Left ventricle myocardium inferior (tissue), 1 donor: ENCODE data around the gene FBXL7. TPM values are rescaled to one million over a fixed set of nuclear protein-coding genes. Genes with fewer than 3 reads are reported as not detected.

ENCODE experiments used
- DNase-seq: peaks from one replicate; pipeline ENCODE4 v3.0.0-alpha.2; 2020
- H3K27ac ChIP-seq: fragments of 200-600 bp; replicated peaks from 2 replicates; pipeline ENCODE4 v1.8.0; 2021
- H3K27me3 ChIP-seq: fragments of 200-600 bp; 2 replicates; pipeline ENCODE4 v1.8.0; 2021; ENCODE audit warnings: low read depth
- H3K36me3 ChIP-seq: fragments of 200-600 bp; 2 replicates; pipeline ENCODE4 v1.8.0; 2021
- H3K4me1 ChIP-seq: fragments of 200-600 bp; 2 replicates; pipeline ENCODE4 v1.8.0; 2021
- H3K4me3 ChIP-seq: fragments of 200-600 bp; 2 replicates; pipeline ENCODE4 v1.8.0; 2021; ENCODE audit warnings: mild to moderate bottlenecking, moderate library complexity
- H3K9me3 ChIP-seq: fragments of 200-600 bp; replicated peaks from 2 replicates; pipeline ENCODE4 v1.8.0; 2021
- intact Hi-C: fragments of 100-400 bp; cut with micrococcal nuclease; formaldehyde crosslinking; loops from one replicate; pipeline ENCODE4 v1.11.0; 2022
- total RNA-seq: library from RNA; stranded (reverse); fragmentation: NEBNext Ultra II Directional; extraction: Animal tissue kit (Norgen Biotek cat#: 25700); gene quantifications from one replicate; pipeline ENCODE4 v1.2.1, GENCODE V29; 2021
- TF ChIP-seq, protein P1 (sequence below): fragments of 200-600 bp; IDR thresholded peaks from 2 replicates; pipeline ENCODE4 v1.8.0; 2021; ENCODE audit warnings: antibody characterized with exemption, mild to moderate bottlenecking, borderline replicate concordance
- donor health status: DM: no; HTN: yes; CAD: no; lungs with severe emphysema.

The FBXL7 gene
- total RNA-seq, 1 donor from 2014 or later = 27.7 TPM

DNA sequence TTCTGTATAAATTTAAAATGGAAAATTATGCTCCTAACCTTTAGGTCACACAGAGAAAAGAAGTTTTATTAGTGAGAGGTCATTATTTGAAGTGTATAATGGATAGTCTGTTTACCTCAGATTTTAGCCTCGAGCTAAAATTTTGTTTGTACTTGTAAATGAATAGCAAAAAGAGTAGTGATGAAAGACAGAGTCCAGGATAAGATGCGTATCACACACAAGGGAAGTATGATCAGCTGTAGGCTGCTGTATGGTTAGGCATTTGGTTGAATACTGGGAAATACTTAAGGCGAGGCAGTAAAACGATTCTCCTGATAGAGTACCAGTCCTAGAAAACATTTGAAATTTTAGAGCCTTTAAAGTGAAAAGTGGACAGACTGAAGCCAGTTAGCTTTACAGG is 92.7 kb downstream of the FBXL7 start:
- H3K27me3 ChIP-seq = no peaks in the 10 kb centered on the region
- TF ChIP-seq, protein P1, sequence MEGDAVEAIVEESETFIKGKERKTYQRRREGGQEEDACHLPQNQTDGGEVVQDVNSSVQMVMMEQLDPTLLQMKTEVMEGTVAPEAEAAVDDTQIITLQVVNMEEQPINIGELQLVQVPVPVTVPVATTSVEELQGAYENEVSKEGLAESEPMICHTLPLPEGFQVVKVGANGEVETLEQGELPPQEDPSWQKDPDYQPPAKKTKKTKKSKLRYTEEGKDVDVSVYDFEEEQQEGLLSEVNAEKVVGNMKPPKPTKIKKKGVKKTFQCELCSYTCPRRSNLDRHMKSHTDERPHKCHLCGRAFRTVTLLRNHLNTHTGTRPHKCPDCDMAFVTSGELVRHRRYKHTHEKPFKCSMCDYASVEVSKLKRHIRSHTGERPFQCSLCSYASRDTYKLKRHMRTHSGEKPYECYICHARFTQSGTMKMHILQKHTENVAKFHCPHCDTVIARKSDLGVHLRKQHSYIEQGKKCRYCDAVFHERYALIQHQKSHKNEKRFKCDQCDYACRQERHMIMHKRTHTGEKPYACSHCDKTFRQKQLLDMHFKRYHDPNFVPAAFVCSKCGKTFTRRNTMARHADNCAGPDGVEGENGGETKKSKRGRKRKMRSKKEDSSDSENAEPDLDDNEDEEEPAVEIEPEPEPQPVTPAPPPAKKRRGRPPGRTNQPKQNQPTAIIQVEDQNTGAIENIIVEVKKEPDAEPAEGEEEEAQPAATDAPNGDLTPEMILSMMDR = no peak
- no peak overlapping the region for H3K4me3 ChIP-seq
- no peak for DNase-seq
- no peak overlapping the region for H3K27ac ChIP-seq
- H3K36me3 ChIP-seq = no peaks in the 10 kb centered on the region
- intact Hi-C loops = no loop called here
- peaks cover 12% of the 10 kb centered on the region for H3K4me1 ChIP-seq
- no peaks in the 10 kb centered on the region for H3K9me3 ChIP-seq

GRCh38 chr5:15594977-15595568 is 95.1 kb downstream of the FBXL7 start:
- Histone ChIP-seq H3K9me3 (no peaks in the 10 kb centered on the region), H3K4me1 (peaks cover 13% of the 10 kb centered on the region), H3K36me3 (no peaks in the 10 kb centered on the region), H3K4me3 (no peak overlapping the region), H3K27ac (no peak overlapping the region), H3K27me3 (no peaks in the 10 kb centered on the region)
- intact Hi-C loops = no loop called here
- TF ChIP-seq, protein P1 = no peak
- DNase-seq = no peak

GRCh38 chr5:15595929-15596328 is 95.9 kb downstream of the FBXL7 start:
- DNase-seq = no peak
- H3K9me3 ChIP-seq = no peaks in the 10 kb centered on the region
- H3K36me3 ChIP-seq = no peaks in the 10 kb centered on the region
- no peaks in the 10 kb centered on the region for H3K27me3 ChIP-seq
- H3K4me3 ChIP-seq = no peak overlapping the region
- TF ChIP-seq, protein P1 = no peak
- intact Hi-C loops = no loop called here
- peaks cover 15% of the 10 kb centered on the region for H3K4me1 ChIP-seq
- no peak overlapping the region for H3K27ac ChIP-seq

GRCh38 chr5:15596936-15597335 is 97.0 kb downstream of the FBXL7 start:
- intact Hi-C loops = no loop called here
- TF ChIP-seq, protein P1 = no peak

DNA sequence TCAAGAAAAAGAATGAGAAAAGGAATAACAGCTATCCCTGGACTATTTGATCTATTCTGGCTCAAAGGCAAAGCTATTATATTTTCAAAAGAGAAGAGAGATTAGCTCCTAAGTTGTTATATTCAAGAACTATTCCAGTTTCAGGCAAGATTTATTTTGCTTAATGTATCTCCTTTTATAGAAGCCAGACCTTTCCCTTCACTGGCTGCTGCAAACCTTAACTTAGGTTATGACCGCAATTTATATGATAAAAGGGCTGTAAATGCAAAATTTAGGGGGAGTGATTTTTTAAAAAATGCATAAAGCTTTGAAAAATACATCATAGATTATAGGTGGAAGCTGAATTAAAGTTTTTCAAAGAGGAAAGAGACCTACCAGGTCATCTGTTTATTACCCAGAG is 97.8 kb downstream of the FBXL7 start:
- no peaks in the 10 kb centered on the region for H3K27me3 ChIP-seq
- H3K9me3 ChIP-seq = no peaks in the 10 kb centered on the region
- no peak for DNase-seq
- H3K36me3 ChIP-seq = no peaks in the 10 kb centered on the region
- H3K4me1 ChIP-seq = peaks cover 21% of the 10 kb centered on the region
- TF ChIP-seq, protein P1 = no peak
- intact Hi-C loops = no loop called here
- H3K4me3 ChIP-seq = no peak overlapping the region
- no peak overlapping the region for H3K27ac ChIP-seq

More at GRCh38 chr5:15596936-15597335, 97.0 kb downstream of the FBXL7 start:
- no peak for DNase-seq
- peaks cover 21% of the 10 kb centered on the region for H3K4me1 ChIP-seq
- no peaks in the 10 kb centered on the region for H3K36me3 ChIP-seq
- no peak overlapping the region for H3K4me3 ChIP-seq
- H3K9me3 ChIP-seq = no peaks in the 10 kb centered on the region
- no peak overlapping the region for H3K27ac ChIP-seq
- H3K27me3 ChIP-seq = no peaks in the 10 kb centered on the region
